Stimulated activated CD4-positive, alpha-beta T cell treated with anti-CD3 and anti-CD28 coated beads, Interleukin-1b, Interleukin-23, amount 100 ng/mL, for 24 hours (primary cell): Measurements from ENCODE around the gene DOCK10.

Experiments used
- DNase-seq, 4 experiments: peaks; one replicate each; pipeline ENCODE4 v3.0.0-alpha.2; 2020; ENCODE audit warnings: low read depth in 4 of 4, low spot score in 1 of 4

The DOCK10 gene

GRCh38 chr2:224793946-224794345, 248.3 kb downstream of the DOCK10 start:
- no peak for DNase-seq

DNA sequence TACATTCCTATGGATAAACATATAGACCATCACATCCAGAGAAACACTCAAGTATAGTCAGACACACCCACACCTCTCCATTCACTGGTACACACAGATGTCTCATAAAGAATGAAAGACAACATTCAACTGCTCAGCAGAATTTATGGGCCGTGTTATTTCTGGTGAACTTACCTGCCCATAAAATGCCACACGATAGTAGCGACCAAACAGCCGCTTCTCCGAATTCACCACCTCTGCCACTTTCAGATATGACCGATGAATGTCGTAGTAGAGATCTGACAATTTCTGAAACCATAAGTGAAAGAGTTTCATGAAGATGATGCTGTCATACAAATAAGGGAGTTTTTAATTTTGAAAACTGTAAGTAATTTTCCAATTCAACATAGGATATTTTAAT, 255.4 kb downstream of the DOCK10 start:
- DNase-seq = no peak

- DNase-seq = no peak
Measured at GRCh38 chr2:224781400-224781799, 260.9 kb downstream of the DOCK10 start.

DNA sequence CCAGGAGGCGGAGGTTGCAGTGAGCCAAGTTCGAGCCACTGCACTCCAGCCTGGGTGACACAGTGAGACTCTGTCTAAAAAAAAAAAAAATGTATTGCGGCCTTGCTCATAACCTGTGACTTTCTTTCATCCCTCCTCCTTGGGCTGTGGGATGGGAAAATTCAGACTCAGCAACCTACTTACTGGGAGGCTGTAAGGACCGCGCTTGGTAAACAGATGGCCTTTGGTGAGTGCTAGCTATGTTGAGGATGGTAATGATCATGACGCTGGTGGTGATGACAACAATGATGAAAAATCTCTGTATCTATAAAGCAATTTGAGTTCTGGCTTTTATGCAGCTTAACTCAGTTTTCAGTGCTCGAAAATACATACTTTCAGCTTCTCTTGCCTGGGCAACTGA, 261.4 kb downstream of the DOCK10 start:
- DNase-seq = no peak

GRCh38 chr2:224780106-224780505, 262.2 kb downstream of the DOCK10 start:
- no peak for DNase-seq

DNA sequence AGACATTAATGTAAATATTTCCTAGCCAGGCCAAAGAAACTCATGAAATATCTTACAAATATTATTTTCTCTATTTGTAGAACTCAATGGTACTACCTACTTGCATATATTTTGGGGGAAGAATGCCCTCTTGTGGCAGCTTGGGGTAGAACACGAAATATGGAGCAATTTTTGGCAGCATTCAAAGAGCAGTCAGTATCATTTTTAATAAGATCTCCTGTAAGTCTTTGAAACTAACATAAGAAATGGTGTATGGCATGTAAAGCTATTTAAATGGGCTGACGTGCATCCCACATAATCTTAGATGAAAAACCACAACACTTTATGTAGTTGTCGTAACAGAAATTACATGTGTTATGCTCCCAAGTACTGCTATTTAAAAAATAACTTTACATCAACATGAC, 263.8 kb downstream of the DOCK10 start:
- DNase-seq = peak; percentile 6 to 42 (median 26)

GRCh38 chr2:224777559-224777930, 264.7 kb downstream of the DOCK10 start:
- no peak for DNase-seq

DNA sequence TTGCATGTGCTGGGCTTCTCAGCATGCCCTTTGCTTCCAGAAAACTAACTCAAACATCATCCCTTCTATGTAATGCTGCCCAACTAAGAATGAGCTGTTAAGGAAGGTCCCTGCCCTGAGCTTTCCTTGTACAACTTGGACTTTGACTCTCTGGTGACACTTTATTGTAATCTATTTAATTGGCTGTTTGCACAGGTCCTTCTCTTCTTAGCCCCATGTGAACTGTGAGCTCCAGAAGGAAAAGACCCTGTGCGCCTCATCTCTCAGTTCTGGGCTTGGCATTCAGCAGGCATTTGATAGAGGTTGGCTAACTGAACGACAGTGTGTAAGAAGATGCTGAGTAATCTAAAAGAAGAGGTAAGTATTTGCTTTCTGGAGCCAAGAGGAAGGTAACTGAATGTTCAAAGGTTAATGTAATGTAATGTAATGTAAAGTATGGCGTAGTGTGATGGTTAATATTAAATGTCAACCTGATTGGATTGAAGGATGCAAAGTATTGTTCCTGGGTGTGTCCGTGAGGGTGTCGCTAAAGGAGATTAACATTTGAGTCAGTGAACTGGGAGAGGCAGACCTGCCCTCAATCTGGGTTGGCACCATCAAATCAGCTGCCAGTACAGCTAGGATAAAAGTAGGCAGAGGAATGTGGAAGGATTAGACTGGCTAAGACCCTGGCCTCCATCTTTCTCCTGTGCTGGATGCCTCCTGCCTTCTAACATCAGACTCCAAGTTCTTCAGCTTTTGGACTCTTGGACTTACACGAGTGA, 265.3 kb downstream of the DOCK10 start:
- DNase-seq = no peak

DNA sequence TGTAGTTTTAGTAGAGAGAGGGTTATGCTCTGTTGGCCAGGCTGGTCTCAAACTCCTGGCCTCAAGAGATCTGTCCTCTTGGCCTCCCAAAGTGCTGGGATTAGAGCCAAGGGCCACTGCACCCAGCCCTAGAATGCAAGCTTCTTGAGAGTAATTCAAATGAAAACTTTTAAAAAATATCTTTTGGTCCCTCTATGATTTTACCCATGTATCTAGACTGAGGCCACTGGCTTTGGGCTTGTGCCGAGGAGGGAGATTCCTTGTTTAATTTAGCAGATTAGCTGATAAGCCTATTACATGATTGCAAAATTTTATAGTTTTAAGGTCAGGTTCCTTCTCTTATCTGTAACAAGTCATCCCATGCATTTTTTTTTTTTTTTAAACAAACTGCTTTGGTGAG, 266.6 kb downstream of the DOCK10 start:
- no peak for DNase-seq

- DNase-seq = no peak
Measured at GRCh38 chr2:224774735-224775134, 267.5 kb downstream of the DOCK10 start.

GRCh38 chr2:224772494-224772893, 269.8 kb downstream of the DOCK10 start:
- no peak for DNase-seq

DNA sequence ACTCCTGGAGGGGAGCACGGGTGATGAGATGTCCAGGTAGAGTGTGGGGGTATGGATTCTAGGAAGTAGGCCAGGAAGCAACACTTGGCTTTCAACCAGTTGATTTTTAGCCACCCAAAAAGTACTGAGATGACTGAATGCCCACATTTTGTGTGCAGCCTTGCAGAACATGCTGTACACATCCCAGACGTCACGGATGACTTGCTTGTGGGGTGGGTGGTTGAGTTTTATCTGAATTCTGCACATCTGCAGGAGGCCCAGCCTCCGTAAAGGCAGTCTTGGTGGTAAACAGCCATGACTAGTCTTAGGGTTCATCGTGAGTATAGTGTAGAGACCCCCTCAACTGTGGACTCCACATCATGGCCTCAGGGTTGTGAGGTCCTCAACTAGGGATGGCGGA, 272.8 kb downstream of the DOCK10 start:
- DNase-seq = no peak

- DNase-seq = no peak
Measured at GRCh38 chr2:224764565-224765236, 277.6 kb downstream of the DOCK10 start.

- no peak for DNase-seq
Measured at GRCh38 chr2:224757934-224758548, 284.2 kb downstream of the DOCK10 start.

GRCh38 chr2:224753743-224754540, 288.3 kb downstream of the DOCK10 start:
- DNase-seq = no peak

DNA sequence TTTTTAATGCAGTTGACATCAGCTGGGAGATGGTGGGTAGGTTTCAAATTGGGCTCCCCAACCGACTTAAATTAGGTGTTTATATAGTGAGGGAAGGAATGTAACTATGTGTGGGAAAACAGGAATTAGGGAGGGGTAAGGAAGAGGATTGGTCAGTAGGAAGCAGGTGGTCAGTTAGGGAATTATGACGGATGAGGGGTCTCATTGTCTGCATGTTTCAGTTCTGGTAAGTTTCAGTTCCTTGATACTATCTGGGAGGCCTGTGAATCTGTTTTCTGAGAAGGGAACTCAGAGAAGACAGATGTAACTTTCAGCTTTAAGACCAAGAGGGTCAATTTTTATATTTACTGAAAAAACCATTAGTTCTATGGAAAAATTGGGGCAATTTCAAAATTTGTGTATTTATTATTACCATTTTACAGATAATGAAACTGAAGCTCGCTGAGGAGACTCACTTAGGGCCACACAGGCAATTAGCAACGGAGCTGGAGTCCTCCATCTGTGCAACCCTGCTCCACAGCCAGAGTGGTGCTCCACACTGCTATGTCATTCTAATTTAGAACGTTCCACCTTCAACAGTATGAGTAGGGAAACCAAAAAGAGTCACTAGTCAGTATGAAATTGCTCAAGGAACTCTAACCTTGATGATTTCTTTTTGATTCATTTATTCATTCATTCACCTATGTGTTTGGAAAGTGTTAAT, 290.1 kb downstream of the DOCK10 start:
- DNase-seq = no peak

DNA sequence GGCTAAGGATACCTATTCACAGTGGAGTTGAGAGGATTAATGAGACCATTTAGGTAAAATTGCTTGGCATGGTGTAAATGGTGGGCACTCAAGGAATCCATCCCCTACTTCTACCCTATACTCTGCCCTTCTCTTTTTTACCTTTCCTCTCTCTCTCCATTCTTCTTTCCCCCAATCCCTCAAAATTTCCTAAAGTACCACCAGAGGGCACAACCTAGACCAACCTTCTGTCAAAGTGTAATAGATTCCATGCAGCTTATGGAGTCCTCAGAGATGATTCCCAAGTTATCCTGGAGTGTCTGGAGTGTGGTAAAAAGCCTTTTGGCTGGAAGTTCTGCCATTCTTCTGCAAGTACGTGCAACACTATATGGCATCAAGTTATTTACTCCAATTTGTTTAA, 293.1 kb downstream of the DOCK10 start:
- DNase-seq = no peak

DNA sequence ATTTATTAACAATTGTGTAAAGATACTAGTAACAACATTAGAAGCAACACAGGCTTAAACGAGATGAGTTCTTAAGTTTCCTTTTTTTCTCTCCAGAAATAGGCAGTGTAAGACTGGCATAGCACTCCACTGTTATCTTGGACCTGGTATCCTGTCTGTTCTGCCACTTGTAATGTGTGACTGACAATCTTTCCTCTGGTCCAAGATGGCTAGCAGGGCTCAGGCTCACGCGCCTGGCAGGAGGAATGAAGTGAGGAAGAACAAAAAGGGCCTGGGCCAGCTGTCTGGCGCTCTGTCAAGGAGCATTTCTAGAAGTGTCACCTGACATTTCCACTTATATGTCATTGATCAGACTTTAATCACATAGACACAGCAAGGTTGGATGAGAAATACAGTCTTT, 294.5 kb downstream of the DOCK10 start:
- no peak for DNase-seq

GRCh38 chr2:224736227-224736626, 306.0 kb downstream of the DOCK10 start:
- no peak for DNase-seq

- DNase-seq = no peak
Measured at GRCh38 chr2:224734949-224735348, 307.3 kb downstream of the DOCK10 start.

- no peak for DNase-seq
Measured at GRCh38 chr2:224731665-224732064, 310.6 kb downstream of the DOCK10 start.
